Measurements from ENCODE around the gene CCDC174.

Gene CCDC174

DNA sequence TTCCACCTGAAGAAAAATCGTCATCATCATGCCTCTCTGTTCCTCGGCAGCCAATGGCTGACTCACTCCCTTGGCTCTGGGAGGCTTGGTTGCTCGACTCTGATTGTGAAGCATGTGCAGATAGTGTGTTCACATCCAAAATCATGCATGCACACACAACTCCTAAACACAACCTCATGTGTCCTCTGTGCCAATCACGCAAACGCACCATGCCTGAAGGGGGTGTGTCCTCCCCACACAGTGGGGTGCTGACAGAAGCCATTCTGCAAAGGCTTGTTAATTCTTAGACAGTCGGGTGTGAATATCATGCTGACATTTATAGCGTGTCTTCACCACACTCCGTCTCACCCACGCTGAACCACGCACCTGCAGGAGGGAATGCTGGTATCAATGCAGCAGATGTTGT is 11.4 kb upstream of the CCDC174 start:
- no peak overlapping the region for H3K23ac ChIP-seq (ENCODE audit: low read depth, low read length, poor library complexity)
- peak overlapping the region; percentile 21 for H3K9ac ChIP-seq (ENCODE audit: low read depth, low read length, poor library complexity)
- no peak overlapping the region for H4K8ac ChIP-seq (ENCODE audit: low read depth, low read length)
- no peak overlapping the region for H3K4me3 ChIP-seq (ENCODE audit: low read length in 2 of 2)
- H3K4me2 ChIP-seq (ENCODE audit: insufficient read depth, low read length, poor library complexity, severe bottlenecking): no peak overlapping the region
- H3K36me3 ChIP-seq (replicated peaks in 1 of 2; ENCODE audit: control insufficient read depth in 2 of 2, insufficient read depth in 2 of 2, low read length in 2 of 2): no peaks in the 10 kb centered on the region
- H2BK15ac ChIP-seq (ENCODE audit: low read length): no peak overlapping the region
- H2BK120ac ChIP-seq (ENCODE audit: low read depth, low read length): no peak overlapping the region
- no peak overlapping the region for H3K18ac ChIP-seq (ENCODE audit: low read length)
- H4K91ac ChIP-seq (ENCODE audit: low read depth, low read length, poor library complexity): no peak overlapping the region
- WGBS, 2 donors (ENCODE audit: extremely low coverage in 2 of 2, insufficient read length in 2 of 2, insufficient replicate concordance in 1 of 2): no CpG with 5 or more reads among the region's 10 CpGs
- no peaks in the 10 kb centered on the region for H3K4me1 ChIP-seq (ENCODE audit: control insufficient read depth in 2 of 2, insufficient read depth in 1 of 2, low read depth in 1 of 2, low read length in 2 of 2)
- H2BK5ac ChIP-seq (ENCODE audit: low read length): no peak overlapping the region
- no peak overlapping the region for H3K27ac ChIP-seq (replicated peaks; ENCODE audit: low read length)
- no peak overlapping the region for H3K14ac ChIP-seq (ENCODE audit: low read length)
- H2BK12ac ChIP-seq (ENCODE audit: low read length): peak overlapping the region; percentile 33
- H3K27me3 ChIP-seq (ENCODE audit: control insufficient read depth in 3 of 3, insufficient read depth in 3 of 3, low read depth in 1 of 3, low read length in 3 of 3): peaks cover 0 to 24% (median 0%) of the 10 kb centered on the region in 3 experiments
- DNase-seq (ENCODE audit: low spot score): no peak
- no peaks in the 10 kb centered on the region for H3K79me1 ChIP-seq (ENCODE audit: low read depth, low read length)
- peaks cover 0 to 3% of the 10 kb centered on the region in 2 donors for H3K9me3 ChIP-seq (replicated peaks in 1 of 2; ENCODE audit: control insufficient read depth in 2 of 2, insufficient read depth in 1 of 2, low read depth in 1 of 2, low read length in 2 of 2)
- H2AK5ac ChIP-seq (ENCODE audit: low read depth, low read length): no peak overlapping the region
- H2AFZ ChIP-seq (ENCODE audit: low read length): no peak overlapping the region
- no peak overlapping the region for H3K4ac ChIP-seq (ENCODE audit: low read length)

DNA sequence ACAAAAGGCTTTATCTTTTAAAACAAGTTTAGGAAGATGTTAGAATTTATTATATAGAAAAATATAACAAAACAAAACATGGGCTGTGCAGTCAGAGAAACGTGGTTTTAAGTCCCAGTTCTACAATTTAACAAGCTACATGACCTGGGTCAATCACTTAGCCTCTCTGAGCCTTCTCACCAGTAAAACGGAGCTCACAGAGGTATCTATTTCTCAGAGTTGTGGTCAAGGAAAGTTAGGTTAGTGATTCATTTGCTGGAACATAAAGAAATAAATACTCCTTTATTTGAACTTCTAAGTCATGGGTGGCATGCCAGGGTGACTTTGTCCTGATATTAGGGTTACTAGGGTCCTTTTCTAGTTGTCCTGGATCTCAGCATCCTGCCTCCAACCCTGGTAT is 10.8 kb upstream of the CCDC174 start:
- Histone ChIP-seq H4K91ac (ENCODE audit: low read depth, low read length, poor library complexity) (no peak overlapping the region), H3K4me2 (ENCODE audit: insufficient read depth, low read length, poor library complexity, severe bottlenecking) (no peak overlapping the region), H3K9ac (ENCODE audit: low read depth, low read length, poor library complexity) (no peak overlapping the region), H3K36me3 (replicated peaks in 1 of 2; ENCODE audit: control insufficient read depth in 2 of 2, insufficient read depth in 2 of 2, low read length in 2 of 2) (no peaks in the 10 kb centered on the region), H4K8ac (ENCODE audit: low read depth, low read length) (no peak overlapping the region), H3K4ac (ENCODE audit: low read length) (no peak overlapping the region), H3K23ac (ENCODE audit: low read depth, low read length, poor library complexity) (no peak overlapping the region), H3K4me3 (ENCODE audit: low read length in 2 of 2) (no peak overlapping the region), H3K27ac (replicated peaks; ENCODE audit: low read length) (no peak overlapping the region), H2BK15ac (ENCODE audit: low read length) (no peak overlapping the region), H2AK5ac (ENCODE audit: low read depth, low read length) (no peak overlapping the region), H3K9me3 (replicated peaks in 1 of 2; ENCODE audit: control insufficient read depth in 2 of 2, insufficient read depth in 1 of 2, low read depth in 1 of 2, low read length in 2 of 2) (peaks cover 0 to 3% of the 10 kb centered on the region in 2 donors), H2BK5ac (ENCODE audit: low read length) (no peak overlapping the region), H2BK12ac (ENCODE audit: low read length) (no peak overlapping the region), H3K18ac (ENCODE audit: low read length) (no peak overlapping the region), H3K14ac (ENCODE audit: low read length) (no peak overlapping the region), H3K4me1 (ENCODE audit: control insufficient read depth in 2 of 2, insufficient read depth in 1 of 2, low read depth in 1 of 2, low read length in 2 of 2) (no peaks in the 10 kb centered on the region), H3K79me1 (ENCODE audit: low read depth, low read length) (no peaks in the 10 kb centered on the region), H3K27me3 (ENCODE audit: control insufficient read depth in 3 of 3, insufficient read depth in 3 of 3, low read depth in 1 of 3, low read length in 3 of 3) (peaks cover 0 to 23% (median 0%) of the 10 kb centered on the region in 3 experiments), H2AFZ (ENCODE audit: low read length) (no peak overlapping the region), H2BK120ac (ENCODE audit: low read depth, low read length) (no peak overlapping the region)
- no peak for DNase-seq (ENCODE audit: low spot score)
- no CpG with 5 or more reads among the region's 2 CpGs for WGBS, 2 donors (ENCODE audit: extremely low coverage in 2 of 2, insufficient read length in 2 of 2, insufficient replicate concordance in 1 of 2)

DNA sequence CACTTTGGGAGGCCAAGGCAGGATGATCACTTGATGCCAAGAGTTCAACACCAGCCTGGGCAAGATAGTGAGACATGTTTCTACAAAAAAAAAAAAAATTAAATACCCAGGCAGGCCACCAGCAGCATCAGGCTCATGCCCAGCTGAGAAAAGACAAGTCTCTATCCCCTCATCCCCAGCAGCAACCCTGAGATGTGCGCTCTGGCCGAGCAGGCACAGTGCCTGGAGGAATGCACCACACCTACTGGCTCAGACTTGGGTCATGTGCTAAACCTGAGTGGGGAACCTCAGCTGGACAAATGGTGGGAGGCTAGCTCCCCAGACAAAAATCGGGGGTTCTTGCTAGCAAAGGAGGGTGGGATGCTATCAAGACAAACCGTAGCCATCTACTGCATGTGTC is 10.2 kb upstream of the CCDC174 start:
- WGBS, 2 donors (ENCODE audit: extremely low coverage in 2 of 2, insufficient read length in 2 of 2, insufficient replicate concordance in 1 of 2): no CpG with 5 or more reads among the region's 4 CpGs
- H3K4me2 ChIP-seq (ENCODE audit: insufficient read depth, low read length, poor library complexity, severe bottlenecking): no peak overlapping the region
- H3K18ac ChIP-seq (ENCODE audit: low read length): no peak overlapping the region
- H2AFZ ChIP-seq (ENCODE audit: low read length): no peak overlapping the region
- H2BK12ac ChIP-seq (ENCODE audit: low read length): no peak overlapping the region
- no peak overlapping the region for H3K9ac ChIP-seq (ENCODE audit: low read depth, low read length, poor library complexity)
- peaks cover 0 to 3% of the 10 kb centered on the region in 2 donors for H3K9me3 ChIP-seq (replicated peaks in 1 of 2; ENCODE audit: control insufficient read depth in 2 of 2, insufficient read depth in 1 of 2, low read depth in 1 of 2, low read length in 2 of 2)
- H4K91ac ChIP-seq (ENCODE audit: low read depth, low read length, poor library complexity): no peak overlapping the region
- no peaks in the 10 kb centered on the region for H3K36me3 ChIP-seq (replicated peaks in 1 of 2; ENCODE audit: control insufficient read depth in 2 of 2, insufficient read depth in 2 of 2, low read length in 2 of 2)
- no peak overlapping the region for H2BK5ac ChIP-seq (ENCODE audit: low read length)
- H3K14ac ChIP-seq (ENCODE audit: low read length): no peak overlapping the region
- no peak overlapping the region for H2BK15ac ChIP-seq (ENCODE audit: low read length)
- no peak overlapping the region for H3K4ac ChIP-seq (ENCODE audit: low read length)
- H3K27me3 ChIP-seq (ENCODE audit: control insufficient read depth in 3 of 3, insufficient read depth in 3 of 3, low read depth in 1 of 3, low read length in 3 of 3): peaks cover 0 to 21% (median 0%) of the 10 kb centered on the region in 3 experiments
- no peak overlapping the region for H2AK5ac ChIP-seq (ENCODE audit: low read depth, low read length)
- H2BK120ac ChIP-seq (ENCODE audit: low read depth, low read length): no peak overlapping the region
- H4K8ac ChIP-seq (ENCODE audit: low read depth, low read length): no peak overlapping the region
- H3K23ac ChIP-seq (ENCODE audit: low read depth, low read length, poor library complexity): no peak overlapping the region
- no peaks in the 10 kb centered on the region for H3K4me1 ChIP-seq (ENCODE audit: control insufficient read depth in 2 of 2, insufficient read depth in 1 of 2, low read depth in 1 of 2, low read length in 2 of 2)
- H3K79me1 ChIP-seq (ENCODE audit: low read depth, low read length): no peaks in the 10 kb centered on the region
- no peak overlapping the region for H3K27ac ChIP-seq (replicated peaks; ENCODE audit: low read length)
- DNase-seq (ENCODE audit: low spot score): no peak
- H3K4me3 ChIP-seq (ENCODE audit: low read length in 2 of 2): peak overlapping the region in 1 of 2 donors; percentile 23

DNA sequence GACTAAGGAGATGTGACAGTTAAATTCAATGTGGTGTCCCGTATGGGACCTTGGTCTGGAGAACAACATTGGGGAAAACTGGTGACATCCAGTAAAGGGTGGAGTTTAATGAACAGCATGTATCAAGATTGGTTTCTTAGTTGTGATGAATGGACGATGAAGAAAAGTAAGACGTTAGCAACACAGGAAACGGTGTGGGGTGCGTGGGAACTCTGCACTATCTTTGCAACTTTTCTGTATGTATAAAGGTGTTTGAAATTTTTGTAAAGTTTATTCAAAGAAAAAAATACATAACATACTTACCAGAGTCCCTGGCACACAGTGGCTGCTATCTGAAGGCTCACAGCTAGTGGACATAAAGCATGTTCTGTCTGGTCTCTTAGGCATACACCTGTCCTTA is 6.1 kb upstream of the CCDC174 start:
- Histone ChIP-seq H3K14ac (ENCODE audit: low read length) (no peak overlapping the region), H2BK120ac (ENCODE audit: low read depth, low read length) (no peak overlapping the region), H2AK5ac (ENCODE audit: low read depth, low read length) (no peak overlapping the region), H3K4ac (ENCODE audit: low read length) (no peak overlapping the region), H3K27ac (replicated peaks; ENCODE audit: low read length) (no peak overlapping the region), H3K9ac (ENCODE audit: low read depth, low read length, poor library complexity) (no peak overlapping the region), H4K8ac (ENCODE audit: low read depth, low read length) (no peak overlapping the region), H3K4me1 (ENCODE audit: control insufficient read depth in 2 of 2, insufficient read depth in 1 of 2, low read depth in 1 of 2, low read length in 2 of 2) (no peaks in the 10 kb centered on the region), H3K79me1 (ENCODE audit: low read depth, low read length) (no peaks in the 10 kb centered on the region), H4K91ac (ENCODE audit: low read depth, low read length, poor library complexity) (no peak overlapping the region), H3K18ac (ENCODE audit: low read length) (no peak overlapping the region), H3K4me2 (ENCODE audit: insufficient read depth, low read length, poor library complexity, severe bottlenecking) (no peak overlapping the region), H2BK12ac (ENCODE audit: low read length) (no peak overlapping the region), H2BK15ac (ENCODE audit: low read length) (no peak overlapping the region), H3K36me3 (replicated peaks in 1 of 2; ENCODE audit: control insufficient read depth in 2 of 2, insufficient read depth in 2 of 2, low read length in 2 of 2) (no peaks in the 10 kb centered on the region), H3K9me3 (replicated peaks in 1 of 2; ENCODE audit: control insufficient read depth in 2 of 2, insufficient read depth in 1 of 2, low read depth in 1 of 2, low read length in 2 of 2) (no peaks in the 10 kb centered on the region), H2BK5ac (ENCODE audit: low read length) (no peak overlapping the region), H2AFZ (ENCODE audit: low read length) (no peak overlapping the region), H3K23ac (ENCODE audit: low read depth, low read length, poor library complexity) (no peak overlapping the region), H3K4me3 (ENCODE audit: low read length in 2 of 2) (no peak overlapping the region), H3K27me3 (ENCODE audit: control insufficient read depth in 3 of 3, insufficient read depth in 3 of 3, low read depth in 1 of 3, low read length in 3 of 3) (peaks cover 0 to 8% (median 0%) of the 10 kb centered on the region in 3 experiments)
- WGBS, 2 donors (ENCODE audit: extremely low coverage in 2 of 2, insufficient read length in 2 of 2, insufficient replicate concordance in 1 of 2): no CpG with 5 or more reads among the region's 5 CpGs
- no peak for DNase-seq (ENCODE audit: low spot score)

Measured in neuronal stem cell (in vitro differentiated cells).